Measurements from ENCODE around the gene CUEDC1. TPM values are rescaled to one million over a fixed set of nuclear protein-coding genes. Genes with fewer than 3 reads are reported as not detected.
A peak's percentile ranks its signal among the peaks of the same experiment; 100 is the strongest.

CUEDC1 gene
- total RNA-seq, 1 donor from 2014 or later: 24.6 TPM

DNA sequence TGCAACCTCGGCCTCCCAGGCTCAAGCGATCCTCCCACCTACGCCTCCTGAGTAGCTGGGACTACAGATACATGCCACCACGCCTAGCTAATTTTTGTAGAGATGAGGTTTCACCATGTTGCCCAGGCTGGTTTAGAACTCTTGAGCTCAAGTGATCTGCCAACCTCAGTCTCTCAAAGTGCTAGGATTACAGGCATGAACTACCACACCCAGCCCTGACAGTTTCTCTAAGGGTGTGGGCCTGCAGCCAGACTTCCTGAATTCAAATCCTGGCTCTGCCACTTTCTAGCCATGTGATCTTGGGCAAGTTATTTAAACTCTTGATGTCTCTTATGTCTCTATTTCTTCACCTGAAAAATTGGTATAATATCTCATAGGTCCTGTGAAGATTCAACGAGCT, 5.6 kb downstream of the CUEDC1 start:
- no peaks in the 10 kb centered on the region for H3K27me3 ChIP-seq (ENCODE audit: control insufficient read depth, insufficient read depth, low read length)
- H3K4me3 ChIP-seq (ENCODE audit: low read depth, low read length): no peak overlapping the region
- no peak for TF ChIP-seq CTCF (IDR thresholded peaks at IDR 0.05; ENCODE audit: insufficient read depth, low read length, poor library complexity, severe bottlenecking)
- DNase-seq (ENCODE audit: low read depth): no peak
- no peaks in the 10 kb centered on the region for H3K36me3 ChIP-seq (ENCODE audit: control insufficient read depth, insufficient read depth, low read length)

GRCh38 chr17:57948555-57949420, 6.4 kb downstream of the CUEDC1 start:
- peak; percentile 17 for TF ChIP-seq CTCF (IDR thresholded peaks at IDR 0.05; ENCODE audit: insufficient read depth, low read length, poor library complexity, severe bottlenecking)
- H3K4me3 ChIP-seq (ENCODE audit: low read depth, low read length): no peak overlapping the region
- peak; percentile 100 for DNase-seq (ENCODE audit: low read depth)

GRCh38 chr17:57948169-57948554, 7.0 kb downstream of the CUEDC1 start:
- Histone ChIP-seq H3K36me3 (ENCODE audit: control insufficient read depth, insufficient read depth, low read length) (no peaks in the 10 kb centered on the region), H3K27me3 (ENCODE audit: control insufficient read depth, insufficient read depth, low read length) (no peaks in the 10 kb centered on the region), H3K4me3 (ENCODE audit: low read depth, low read length) (no peak overlapping the region)
- TF ChIP-seq CTCF (IDR thresholded peaks at IDR 0.05; ENCODE audit: insufficient read depth, low read length, poor library complexity, severe bottlenecking): no peak
- DNase-seq (ENCODE audit: low read depth): no peak

More at GRCh38 chr17:57948555-57949420, 6.4 kb downstream of the CUEDC1 start:
- no peaks in the 10 kb centered on the region for H3K27me3 ChIP-seq (ENCODE audit: control insufficient read depth, insufficient read depth, low read length)
- no peaks in the 10 kb centered on the region for H3K36me3 ChIP-seq (ENCODE audit: control insufficient read depth, insufficient read depth, low read length)

- no peak for TF ChIP-seq CTCF (IDR thresholded peaks at IDR 0.05; ENCODE audit: insufficient read depth, low read length, poor library complexity, severe bottlenecking)
- Histone ChIP-seq H3K4me3 (ENCODE audit: low read depth, low read length) (no peak overlapping the region), H3K36me3 (ENCODE audit: control insufficient read depth, insufficient read depth, low read length) (no peaks in the 10 kb centered on the region), H3K27me3 (ENCODE audit: control insufficient read depth, insufficient read depth, low read length) (no peaks in the 10 kb centered on the region)
- DNase-seq (ENCODE audit: low read depth): no peak
These were observed 7.8 kb downstream of the CUEDC1 start for GRCh38 chr17:57947369-57947768.

GRCh38 chr17:57946798-57947358, 8.3 kb downstream of the CUEDC1 start:
- Histone ChIP-seq H3K27me3 (ENCODE audit: control insufficient read depth, insufficient read depth, low read length) (no peaks in the 10 kb centered on the region), H3K4me3 (ENCODE audit: low read depth, low read length) (peak overlapping the region; percentile 17), H3K36me3 (ENCODE audit: control insufficient read depth, insufficient read depth, low read length) (no peaks in the 10 kb centered on the region)
- no peak for TF ChIP-seq CTCF (IDR thresholded peaks at IDR 0.05; ENCODE audit: insufficient read depth, low read length, poor library complexity, severe bottlenecking)
- DNase-seq (ENCODE audit: low read depth): no peak

All from kidney epithelial cell (primary cell).